ENCODE results near the gene POLR2H. TPM values are rescaled to one million over a fixed set of nuclear protein-coding genes. Genes with fewer than 3 reads are reported as not detected.

Gene POLR2H
- total and polyA plus RNA-seq, 10 of the 15 experiments (the other 5 are each of a cell fraction or from before 2014, with no cell fraction given): 74.2 to 357 (median 143) TPM

GRCh38 chr3:184348057-184348382 is 13.5 kb upstream of the POLR2H start (continued):
- TF ChIP-seq ZNF24 (IDR thresholded peaks at IDR 0.05): no peak
- TF ChIP-seq HSF1 (IDR thresholded peaks at IDR 0.05; ENCODE audit: low read depth, low read length): no peak
- no peak for TF ChIP-seq LARP7 (IDR thresholded peaks at IDR 0.05)
- no peak for TF ChIP-seq IRF4 (IDR thresholded peaks at IDR 0.05; ENCODE audit: low read depth, low read length)
- no peak for TF ChIP-seq JUND (IDR thresholded peaks at IDR 0.05; ENCODE audit: low read depth, low read length)
- no peak for TF ChIP-seq MLLT1 (IDR thresholded peaks at IDR 0.05)
- TF ChIP-seq NFYB (IDR thresholded peaks at IDR 0.05; ENCODE audit: insufficient read depth, low read depth, low read length): no peak
- TF ChIP-seq E4F1 (IDR thresholded peaks at IDR 0.05; ENCODE audit: borderline replicate concordance, partially characterized antibody): no peak
- TF ChIP-seq EGR1 (IDR thresholded peaks at IDR 0.05; ENCODE audit: borderline replicate concordance in 1 of 2, low read depth in 2 of 2, low read length in 2 of 2): no peak

All from GM12878 (cell line).